HepG2 (cell line): ENCODE data around the gene SSNA1. TPM values are rescaled to one million over a fixed set of nuclear protein-coding genes. Genes with fewer than 3 reads are reported as not detected.

Experiments
- EP300 ChIP-seq, 3 experiments: sonication (generic) in 1 of 3; formaldehyde crosslinking in 1 of 3; IDR thresholded peaks; 2 replicates each; pipeline versions ENCODE4 v1.5.1 to v1.6.1; 2011 to 2020; ENCODE audit warnings: low read depth in 2 of 3, low read length in 2 of 3, borderline replicate concordance in 1 of 3, improper control_type of control experiment in 1 of 3, mild to moderate bottlenecking in 1 of 3, missing genetic modification reagents in 1 of 3, moderate library complexity in 1 of 3
- FOXM1 ChIP-seq: sonication (generic); formaldehyde crosslinking; IDR thresholded peaks from 2 replicates; pipeline ENCODE4 v1.5.0; 2020; ENCODE audit warnings: missing genetic modification reagents
- FOXP4 ChIP-seq: sonication (generic); formaldehyde crosslinking; IDR thresholded peaks from 2 replicates; pipeline ENCODE4 v1.4.0; 2020; ENCODE audit warnings: missing genetic modification reagents
- GMEB1 ChIP-seq: sonication (generic); formaldehyde crosslinking; IDR thresholded peaks from 2 replicates; pipeline ENCODE4 v1.5.1; 2020; ENCODE audit warnings: missing genetic modification reagents, mild to moderate bottlenecking, borderline replicate concordance
- KLF6 ChIP-seq: IDR thresholded peaks from 2 replicates; pipeline ENCODE4 v1.8.0; 2016; ENCODE audit warnings: missing biosample characterization, missing genetic modification reagents
- MAF1 ChIP-seq: sonication (generic); formaldehyde crosslinking; IDR thresholded peaks from 2 replicates; pipeline ENCODE4 v1.5.0; 2020; ENCODE audit warnings: missing genetic modification reagents, borderline replicate concordance
- NONO ChIP-seq, 2 experiments: fragments of 450-650 bp in 1 of 2; sonication (generic) in 1 of 2; formaldehyde crosslinking in 1 of 2; IDR thresholded peaks in 1 of 2; conservative IDR thresholded peaks in 1 of 2; 2 replicates each; pipeline versions ENCODE4 v1.6.1 to v1.8.0; 2017 to 2022; ENCODE audit warnings: mild to moderate bottlenecking in 1 of 2, missing genetic modification reagents in 1 of 2, moderate library complexity in 1 of 2
- PCBP1 ChIP-seq: fragments of 200-400 bp; formaldehyde crosslinking; IDR thresholded peaks from 2 replicates; pipeline ENCODE4 v1.6.1; 2017; ENCODE audit warnings: mild to moderate bottlenecking, low read depth, low read length, borderline replicate concordance
- POLR2G ChIP-seq: fragments of 200-400 bp; formaldehyde crosslinking; IDR thresholded peaks from 2 replicates; pipeline ENCODE4 v1.6.1; 2018; ENCODE audit warnings: mild to moderate bottlenecking, low read depth, low read length, moderate library complexity
- RXRA ChIP-seq: sonication (generic); formaldehyde crosslinking; IDR thresholded peaks from 2 replicates; pipeline ENCODE4 v1.5.1; 2020; ENCODE audit warnings: missing genetic modification reagents
- SP140L ChIP-seq: sonication (generic); formaldehyde crosslinking; IDR thresholded peaks from 2 replicates; pipeline ENCODE4 v1.4.0; 2020; ENCODE audit warnings: missing genetic modification reagents, borderline replicate concordance
- THRA ChIP-seq: sonication (generic); formaldehyde crosslinking; IDR thresholded peaks from 2 replicates; pipeline ENCODE4 v1.4.0; 2020; ENCODE audit warnings: missing genetic modification reagents, borderline replicate concordance
- ZBTB46 ChIP-seq: sonication (generic); formaldehyde crosslinking; IDR thresholded peaks from 2 replicates; pipeline ENCODE4 v1.4.0; 2020; ENCODE audit warnings: mild to moderate bottlenecking, missing genetic modification reagents, borderline replicate concordance
- ZFX ChIP-seq: sonication (generic); formaldehyde crosslinking; IDR thresholded peaks from 2 replicates; pipeline ENCODE4 v1.4.0; 2020; ENCODE audit warnings: mild to moderate bottlenecking, low read depth, missing genetic modification reagents, moderate library complexity
- ZNF451 ChIP-seq: sonication (generic); formaldehyde crosslinking; IDR thresholded peaks from 2 replicates; pipeline ENCODE4 v1.5.0; 2020; ENCODE audit warnings: mild to moderate bottlenecking, missing genetic modification reagents
- ZSCAN12 ChIP-seq: sonication (generic); formaldehyde crosslinking; IDR thresholded peaks from 2 replicates; pipeline ENCODE4 v1.9.0; 2021; ENCODE audit warnings: mild to moderate bottlenecking, missing genetic modification reagents
- ZSCAN20 ChIP-seq: sonication (generic); formaldehyde crosslinking; IDR thresholded peaks from 2 replicates; pipeline ENCODE4 v1.4.0; 2020; ENCODE audit warnings: missing genetic modification reagents, mild to moderate bottlenecking, borderline replicate concordance
- polyA plus RNA-seq, 8 experiments: library from polyadenylated mRNA; depleted of rRNA in 3 of 8; stranded (reverse) in 7 of 8; unstranded in 1 of 8; fragments of >200 nt; fragmentation: Illumina TruSeq in 4 of 8; extraction: Trizol in 4 of 8; gene quantifications; 2 replicates each; pipeline versions ENCODE4 v1.2.1 to v1.2.3, GENCODE V29; 2011 to 2016; ENCODE audit warnings: low read depth in 4 of 8, missing spikeins in 1 of 8, mixed read lengths in 1 of 8; ENCODE audit not compliant: insufficient read depth in 1 of 8
- total RNA-seq, 5 experiments: library from RNA; depleted of rRNA; stranded (reverse); fragments of >200 nt; fragmentation: Illumina TruSeq; extraction: Trizol; gene quantifications; 2 replicates each; pipeline ENCODE4 v1.2.3, GENCODE V29; 2016; ENCODE audit warnings: low read depth in 1 of 5
- TF ChIP-seq, protein P1 (sequence below): sonication (generic); formaldehyde crosslinking; IDR thresholded peaks from 2 replicates; pipeline ENCODE4 v1.4.0; 2020; ENCODE audit warnings: missing genetic modification reagents

Gene SSNA1
- total and polyA plus RNA-seq, 2 of the 13 experiments (the other 11 are each of a cell fraction or from before 2014, with no cell fraction given) = 35.9 to 49.4 TPM

GRCh38 chr9:137236238-137236935 is 47.9 kb downstream of the SSNA1 start (continued):
- peak; percentile 49; the same call in 1 of the 2 replicates for TF ChIP-seq ZSCAN20 (CRISPR knock-in tag)
- TF ChIP-seq ZNF451 (CRISPR knock-in tag) = peak; percentile 15; the same call in 1 of the 2 replicates
- peak; percentile 69; the same call in 1 of the 2 replicates for TF ChIP-seq THRA (CRISPR knock-in tag)
- 0 out of 2 replicates have a peak, but pooled peaks have one; percentile 6 for TF ChIP-seq MAF1
- TF ChIP-seq GMEB1 (CRISPR knock-in tag) = peak; percentile 68; the same call in 1 of the 2 replicates
- TF ChIP-seq ZSCAN12 (CRISPR knock-in tag) = no peak
- no peak for TF ChIP-seq FOXM1 (CRISPR knock-in tag)
- no peak for TF ChIP-seq ZBTB46 (CRISPR knock-in tag)
- no peak for TF ChIP-seq NONO (IDR thresholded peaks at IDR 0.05)
- peak; percentile 98 for TF ChIP-seq NONO (CRISPR knock-in tag; conservative IDR thresholded peaks at IDR 0.05)
- TF ChIP-seq KLF6 (CRISPR knock-in tag) = peak; percentile 37; the same call in 1 of the 2 replicates
- TF ChIP-seq FOXP4 (CRISPR knock-in tag) = peak; percentile 72
- no peak; the same call in 1 of the 2 replicates for TF ChIP-seq POLR2G
- 0 out of 2 replicates have a peak, but pooled peaks have one; percentile 31 for TF ChIP-seq SP140L (CRISPR knock-in tag)
- TF ChIP-seq PCBP1 = no peak
- TF ChIP-seq ZFX (CRISPR knock-in tag) = peak; percentile 81
- peak; percentile 94 for TF ChIP-seq RXRA
- TF ChIP-seq, protein P1, sequence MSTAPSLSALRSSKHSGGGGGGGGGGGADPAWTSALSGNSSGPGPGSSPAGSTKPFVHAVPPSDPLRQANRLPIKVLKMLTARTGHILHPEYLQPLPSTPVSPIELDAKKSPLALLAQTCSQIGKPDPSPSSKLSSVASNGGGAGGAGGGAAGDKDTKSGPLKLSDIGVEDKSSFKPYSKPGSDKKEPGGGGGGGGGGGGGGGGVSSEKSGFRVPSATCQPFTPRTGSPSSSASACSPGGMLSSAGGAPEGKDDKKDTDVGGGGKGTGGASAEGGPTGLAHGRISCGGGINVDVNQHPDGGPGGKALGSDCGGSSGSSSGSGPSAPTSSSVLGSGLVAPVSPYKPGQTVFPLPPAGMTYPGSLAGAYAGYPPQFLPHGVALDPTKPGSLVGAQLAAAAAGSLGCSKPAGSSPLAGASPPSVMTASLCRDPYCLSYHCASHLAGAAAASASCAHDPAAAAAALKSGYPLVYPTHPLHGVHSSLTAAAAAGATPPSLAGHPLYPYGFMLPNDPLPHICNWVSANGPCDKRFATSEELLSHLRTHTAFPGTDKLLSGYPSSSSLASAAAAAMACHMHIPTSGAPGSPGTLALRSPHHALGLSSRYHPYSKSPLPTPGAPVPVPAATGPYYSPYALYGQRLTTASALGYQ (CRISPR knock-in tag) = peak; percentile 88; the same call in 1 of the 2 replicates
- TF ChIP-seq EP300 (IDR thresholded peaks at IDR 0.05; ENCODE audit: low read depth in 2 of 2, low read length in 2 of 2) = peak in 1 of 2 experiments; percentile 52; a peak in 2 of 4 replicates
- no peak; the same call in 1 of the 2 replicates for TF ChIP-seq EP300 (CRISPR knock-in tag; IDR thresholded peaks at IDR 0.05; ENCODE audit: borderline replicate concordance)
